Neural cell (in vitro differentiated cells): ENCODE results near the gene RAP2A. TPM values are rescaled to one million over a fixed set of nuclear protein-coding genes. Genes with fewer than 3 reads are reported as not detected.

Experiments
- H2AFZ ChIP-seq: fragments of 200-600, 300-800 bp; sonication (generic), shearing (Covaris generic); 2 replicates; pipeline ENCODE4 v1.6.0; 2014; ENCODE audit warnings: low read depth, mild to moderate bottlenecking, antibody characterized with exemption, low read length, moderate library complexity
- H3F3A ChIP-seq: fragments of 200-600 bp; shearing (Covaris generic); 2 replicates; pipeline ENCODE4 v1.6.1; 2016; ENCODE audit warnings: mild to moderate bottlenecking, moderate library complexity, mixed read lengths, antibody characterized with exemption, low read length; ENCODE audit not compliant: insufficient read depth, poor library complexity, severe bottlenecking
- H3K27ac ChIP-seq: fragments of 200-600, 300-800 bp; sonication (generic), shearing (Covaris generic); 2 replicates; pipeline ENCODE4 v1.5.1; 2014; ENCODE audit warnings: mild to moderate bottlenecking, low read length, moderate library complexity
- H3K27me3 ChIP-seq: fragments of 300-800, 200-600 bp; sonication (generic), shearing (Covaris generic); 2 replicates; pipeline ENCODE4 v1.6.0; 2014; ENCODE audit warnings: mild to moderate bottlenecking, low read depth, low read length, moderate library complexity; ENCODE audit not compliant: insufficient read depth
- H3K36me3 ChIP-seq: fragments of 300-800, 200-600 bp; sonication (generic), shearing (Covaris generic); 2 replicates; pipeline ENCODE4 v1.5.1; 2014; ENCODE audit warnings: mild to moderate bottlenecking, antibody characterized with exemption, low read length, moderate library complexity; ENCODE audit not compliant: insufficient read depth
- H3K4me2 ChIP-seq: fragments of 300-800, 200-600 bp; sonication (generic), shearing (Covaris generic); 2 replicates; pipeline ENCODE4 v1.6.0; 2014; ENCODE audit warnings: mild to moderate bottlenecking, low read length
- H3K4me3 ChIP-seq: fragments of 300-800, 200-600 bp; sonication (generic), shearing (Covaris generic); 2 replicates; pipeline ENCODE4 v1.5.1; 2014; ENCODE audit warnings: mild to moderate bottlenecking, low read length, moderate library complexity
- H3K79me2 ChIP-seq: fragments of 200-600 bp; shearing (Covaris generic); replicated peaks from 2 replicates; pipeline ENCODE4 v1.6.0; 2014; ENCODE audit warnings: mild to moderate bottlenecking, low read length, moderate library complexity; ENCODE audit not compliant: insufficient read depth
- H3K9ac ChIP-seq: fragments of 300-800, 200-600 bp; sonication (generic), shearing (Covaris generic); 2 replicates; pipeline ENCODE4 v1.6.1; 2016; ENCODE audit warnings: mild to moderate bottlenecking, low read length, mixed read lengths
- H3K9me2 ChIP-seq: fragments of 200-600 bp; shearing (Covaris generic); 2 replicates; pipeline ENCODE4 v1.6.1; 2016; ENCODE audit warnings: mild to moderate bottlenecking, low read length, mixed read lengths; ENCODE audit not compliant: insufficient read depth
- H3K9me3 ChIP-seq: fragments of 200-600, 300-800 bp; sonication (generic), shearing (Covaris generic); 2 replicates; pipeline ENCODE4 v1.6.1; 2016; ENCODE audit warnings: mild to moderate bottlenecking, mixed run types, low read length, moderate library complexity, mixed read lengths
- H4K20me1 ChIP-seq: fragments of 200-600 bp; shearing (Covaris generic); 2 replicates; pipeline ENCODE4 v1.6.1; 2016; ENCODE audit warnings: mild to moderate bottlenecking, mixed run types; ENCODE audit not compliant: insufficient read depth
- EP300 ChIP-seq: fragments of 450-650 bp; conservative IDR thresholded peaks from 2 replicates; pipeline ENCODE4 v1.6.1; 2014; ENCODE audit warnings: antibody characterized with exemption, mild to moderate bottlenecking, moderate library complexity; ENCODE audit not compliant: poor library complexity, severe bottlenecking
- EZH2 ChIP-seq: fragments of 200-600, 300-800 bp; shearing (Covaris generic), sonication (generic); IDR thresholded peaks from 2 replicates; pipeline ENCODE4 v1.6.1; 2014; ENCODE audit warnings: antibody characterized with exemption, low read length, borderline replicate concordance, mild to moderate bottlenecking; ENCODE audit not compliant: insufficient read depth, poor library complexity, severe bottlenecking
- MXI1 ChIP-seq: fragments of 450-650 bp; conservative IDR thresholded peaks from 2 replicates; pipeline ENCODE4 v1.6.1; 2014; ENCODE audit warnings: antibody characterized with exemption, mild to moderate bottlenecking; ENCODE audit not compliant: poor library complexity, severe bottlenecking
- POLR2AphosphoS5 ChIP-seq: IDR thresholded peaks from 2 replicates; pipeline ENCODE4 v1.6.1; 2012
- RAD21 ChIP-seq: fragments of 450-650 bp; conservative IDR thresholded peaks from 2 replicates; pipeline ENCODE4 v1.6.1; 2014; ENCODE audit warnings: antibody characterized with exemption, mild to moderate bottlenecking, moderate library complexity
- SMC3 ChIP-seq: fragments of 450-650 bp; conservative IDR thresholded peaks from 2 replicates; pipeline ENCODE4 v1.6.1; 2014; ENCODE audit warnings: antibody characterized with exemption, mild to moderate bottlenecking, moderate library complexity; ENCODE audit not compliant: poor library complexity
- TAF1 ChIP-seq: IDR thresholded peaks from 2 replicates; pipeline ENCODE4 v1.6.1; 2012; ENCODE audit warnings: low read depth
- polyA plus RNA-seq: library from polyadenylated mRNA; depleted of rRNA; stranded (reverse); fragments of >200 nt; gene quantifications from 2 replicates; pipeline ENCODE4 v1.2.3, GENCODE V29; 2014
- TF ChIP-seq, protein P1 (sequence below): fragments of 450-650 bp; IDR thresholded peaks from 2 replicates; pipeline ENCODE4 v1.5.1; 2014; ENCODE audit warnings: antibody characterized with exemption, mild to moderate bottlenecking, moderate library complexity; ENCODE audit not compliant: poor library complexity, severe bottlenecking
- TF ChIP-seq, protein P2 (sequence below): IDR thresholded peaks from 2 replicates; pipeline ENCODE4 v1.6.1; 2012; ENCODE audit warnings: borderline replicate concordance

RAP2A gene
- polyA plus RNA-seq, 1 donor from 2014 or later = 55.3 TPM

DNA sequence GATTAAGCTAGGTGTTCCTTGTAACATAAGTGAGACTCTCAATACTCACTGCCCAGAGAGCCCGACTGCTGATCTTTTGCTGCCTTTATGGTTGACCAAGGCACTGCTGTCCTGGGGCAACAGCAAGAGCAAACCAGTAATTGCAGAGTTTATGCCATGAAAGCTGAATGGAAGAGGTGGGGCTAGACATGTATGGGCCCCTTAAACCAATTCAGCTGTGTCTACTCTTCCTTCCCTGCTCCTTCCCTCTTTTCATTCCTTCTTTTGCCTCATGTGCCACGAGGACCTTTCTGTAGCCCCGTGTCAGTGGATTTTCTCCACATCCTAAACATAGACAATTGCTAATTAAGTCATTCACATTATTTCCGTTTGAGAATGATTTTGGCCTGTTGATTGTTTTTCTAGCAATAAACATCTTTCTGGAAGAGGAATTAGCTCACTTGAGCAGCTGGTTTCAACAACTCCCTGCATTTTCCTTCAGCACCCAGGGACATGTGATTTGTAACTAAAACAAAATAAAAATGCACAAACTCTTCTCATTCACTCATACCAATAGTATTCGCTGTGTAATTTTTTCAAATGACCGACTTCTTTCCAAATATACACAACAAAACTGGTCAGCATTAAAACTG, 40.5 kb downstream of the RAP2A start:
- no peaks in the 10 kb centered on the region for H3K79me2 ChIP-seq
- TF ChIP-seq, protein P1, sequence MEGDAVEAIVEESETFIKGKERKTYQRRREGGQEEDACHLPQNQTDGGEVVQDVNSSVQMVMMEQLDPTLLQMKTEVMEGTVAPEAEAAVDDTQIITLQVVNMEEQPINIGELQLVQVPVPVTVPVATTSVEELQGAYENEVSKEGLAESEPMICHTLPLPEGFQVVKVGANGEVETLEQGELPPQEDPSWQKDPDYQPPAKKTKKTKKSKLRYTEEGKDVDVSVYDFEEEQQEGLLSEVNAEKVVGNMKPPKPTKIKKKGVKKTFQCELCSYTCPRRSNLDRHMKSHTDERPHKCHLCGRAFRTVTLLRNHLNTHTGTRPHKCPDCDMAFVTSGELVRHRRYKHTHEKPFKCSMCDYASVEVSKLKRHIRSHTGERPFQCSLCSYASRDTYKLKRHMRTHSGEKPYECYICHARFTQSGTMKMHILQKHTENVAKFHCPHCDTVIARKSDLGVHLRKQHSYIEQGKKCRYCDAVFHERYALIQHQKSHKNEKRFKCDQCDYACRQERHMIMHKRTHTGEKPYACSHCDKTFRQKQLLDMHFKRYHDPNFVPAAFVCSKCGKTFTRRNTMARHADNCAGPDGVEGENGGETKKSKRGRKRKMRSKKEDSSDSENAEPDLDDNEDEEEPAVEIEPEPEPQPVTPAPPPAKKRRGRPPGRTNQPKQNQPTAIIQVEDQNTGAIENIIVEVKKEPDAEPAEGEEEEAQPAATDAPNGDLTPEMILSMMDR = no peak
- TF ChIP-seq, protein P2, sequence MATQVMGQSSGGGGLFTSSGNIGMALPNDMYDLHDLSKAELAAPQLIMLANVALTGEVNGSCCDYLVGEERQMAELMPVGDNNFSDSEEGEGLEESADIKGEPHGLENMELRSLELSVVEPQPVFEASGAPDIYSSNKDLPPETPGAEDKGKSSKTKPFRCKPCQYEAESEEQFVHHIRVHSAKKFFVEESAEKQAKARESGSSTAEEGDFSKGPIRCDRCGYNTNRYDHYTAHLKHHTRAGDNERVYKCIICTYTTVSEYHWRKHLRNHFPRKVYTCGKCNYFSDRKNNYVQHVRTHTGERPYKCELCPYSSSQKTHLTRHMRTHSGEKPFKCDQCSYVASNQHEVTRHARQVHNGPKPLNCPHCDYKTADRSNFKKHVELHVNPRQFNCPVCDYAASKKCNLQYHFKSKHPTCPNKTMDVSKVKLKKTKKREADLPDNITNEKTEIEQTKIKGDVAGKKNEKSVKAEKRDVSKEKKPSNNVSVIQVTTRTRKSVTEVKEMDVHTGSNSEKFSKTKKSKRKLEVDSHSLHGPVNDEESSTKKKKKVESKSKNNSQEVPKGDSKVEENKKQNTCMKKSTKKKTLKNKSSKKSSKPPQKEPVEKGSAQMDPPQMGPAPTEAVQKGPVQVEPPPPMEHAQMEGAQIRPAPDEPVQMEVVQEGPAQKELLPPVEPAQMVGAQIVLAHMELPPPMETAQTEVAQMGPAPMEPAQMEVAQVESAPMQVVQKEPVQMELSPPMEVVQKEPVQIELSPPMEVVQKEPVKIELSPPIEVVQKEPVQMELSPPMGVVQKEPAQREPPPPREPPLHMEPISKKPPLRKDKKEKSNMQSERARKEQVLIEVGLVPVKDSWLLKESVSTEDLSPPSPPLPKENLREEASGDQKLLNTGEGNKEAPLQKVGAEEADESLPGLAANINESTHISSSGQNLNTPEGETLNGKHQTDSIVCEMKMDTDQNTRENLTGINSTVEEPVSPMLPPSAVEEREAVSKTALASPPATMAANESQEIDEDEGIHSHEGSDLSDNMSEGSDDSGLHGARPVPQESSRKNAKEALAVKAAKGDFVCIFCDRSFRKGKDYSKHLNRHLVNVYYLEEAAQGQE = no peak
- H3K27ac ChIP-seq = no peak overlapping the region
- H3K9ac ChIP-seq = no peak overlapping the region
- H3K4me2 ChIP-seq = no peak overlapping the region
- no peaks in the 10 kb centered on the region for H3K9me3 ChIP-seq
- no peak overlapping the region for H3K4me3 ChIP-seq
- H3F3A ChIP-seq = no peaks in the 10 kb centered on the region
- H3K36me3 ChIP-seq = no peaks in the 10 kb centered on the region
- H3K27me3 ChIP-seq = no peaks in the 10 kb centered on the region
- H3K9me2 ChIP-seq = no peaks in the 10 kb centered on the region
- no peak overlapping the region for H2AFZ ChIP-seq
- H4K20me1 ChIP-seq = no peaks in the 10 kb centered on the region

DNA sequence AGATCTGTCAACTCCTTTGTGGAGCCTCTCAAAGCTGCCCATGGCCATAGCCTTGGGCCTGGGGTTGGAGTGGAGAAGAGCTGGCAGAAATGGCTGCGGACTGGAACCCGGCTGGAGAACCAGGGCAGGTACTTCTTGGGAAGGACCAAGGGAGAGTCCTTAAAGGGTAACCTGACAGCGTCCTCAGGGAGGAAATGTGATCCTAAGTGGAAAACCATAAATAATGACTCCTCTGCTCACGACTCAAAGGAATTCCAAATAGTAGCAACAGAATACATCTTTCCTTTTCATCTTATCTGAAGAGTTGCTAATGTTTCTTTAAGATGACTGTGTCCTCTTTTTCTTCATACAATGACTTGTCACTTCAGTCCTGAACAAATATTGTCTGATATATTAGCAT, 41.0 kb downstream of the RAP2A start:
- Histone ChIP-seq H3K9me2 (no peaks in the 10 kb centered on the region), H3F3A (no peaks in the 10 kb centered on the region), H3K27ac (no peak overlapping the region), H2AFZ (no peak overlapping the region), H3K27me3 (no peaks in the 10 kb centered on the region), H3K4me3 (no peak overlapping the region), H3K36me3 (no peaks in the 10 kb centered on the region), H3K9me3 (no peaks in the 10 kb centered on the region), H3K79me2 (no peaks in the 10 kb centered on the region), H4K20me1 (no peaks in the 10 kb centered on the region), H3K4me2 (no peak overlapping the region), H3K9ac (no peak overlapping the region)
- TF ChIP-seq POLR2AphosphoS5 = no peak
- TF ChIP-seq, protein P1 = no peak
- TF ChIP-seq, protein P2 = no peak
- no peak for TF ChIP-seq EZH2
- no peak for TF ChIP-seq RAD21
- no peak for TF ChIP-seq SMC3
- TF ChIP-seq EP300 = no peak
- TF ChIP-seq TAF1 = no peak
- TF ChIP-seq MXI1 = no peak
